HepG2 (cell line): Measurements from ENCODE around the gene TRAF3. TPM values are rescaled to one million over a fixed set of nuclear protein-coding genes. Genes with fewer than 3 reads are reported as not detected.

Experiments used
- ATAC-seq: fragments of 200-7000 bp; cut with Tn5 transposase; 3 replicates; pipeline ENCODE4 v1.9.1; 2020; ENCODE audit warnings: mild to moderate bottlenecking, moderate library complexity
- BruUV-seq: library from RNA; stranded (reverse); fragments of 400-500 nt; replicated peaks from 2 replicates; lab custom pipeline; 2021; lab: Mats Ljungman, UMichigan
- CTCF ChIA-PET: fragments of 300-600 bp; formaldehyde crosslinking; extraction: SDS; loops from one replicate; lab custom pipeline; 2021; ENCODE audit warnings: low total read pairs, inconsistent platforms, low intra/inter-chr PET ratio; lab: Yijun Ruan, JAX
- POLR2A ChIA-PET: fragments of 350-600 bp; sonication (Branson Sonifier 250); formaldehyde crosslinking; loops from one replicate; lab custom pipeline; 2020; ENCODE audit warnings: antibody characterized with exemption, inconsistent platforms; lab: Yijun Ruan, JAX
- DNase-seq: peaks from one replicate; pipeline ENCODE4 v3.0.0-alpha.2; 2015; ENCODE audit warnings: low spot score
- FAIRE-seq: peaks from 3 replicates; lab custom pipeline; 2011; peaks lifted over from hg19 to GRCh38; lab: Jason Lieb, UNC
- H2AFZ ChIP-seq: one replicate; pipeline ENCODE4 v1.6.1; 2011; ENCODE audit warnings: low read length, inconsistent platforms
- H3K27ac ChIP-seq: fragments of 300-600 bp; 3 replicates; pipeline ENCODE4 v1.8.0; 2011; ENCODE audit warnings: mixed run types, mild to moderate bottlenecking, mixed read lengths, low read length, inconsistent platforms; ENCODE audit not compliant: insufficient read depth; ENCODE audit errors: extremely low read length
- H3K27me3 ChIP-seq, 2 experiments: fragments of 200-600 bp in 1 of 2; 2 replicates in 1 of 2; 3 replicates in 1 of 2; pipeline versions ENCODE4 v1.6.0 to v1.8.0; 2011; ENCODE audit warnings: low read length in 2 of 2, mild to moderate bottlenecking in 2 of 2, moderate library complexity in 2 of 2, inconsistent platforms in 1 of 2; ENCODE audit not compliant: insufficient read depth in 2 of 2, control insufficient read depth in 1 of 2
- H3K36me3 ChIP-seq, 2 experiments: fragments of 200-600 bp in 1 of 2; replicated peaks in 1 of 2; 2 replicates in 1 of 2; 3 replicates in 1 of 2; pipeline versions ENCODE4 v1.5.1 to v1.8.0; 2011; ENCODE audit warnings: low read length in 2 of 2, inconsistent platforms in 1 of 2; ENCODE audit not compliant: insufficient read depth in 2 of 2, control insufficient read depth in 1 of 2
- H3K4me1 ChIP-seq: 2 replicates; pipeline ENCODE4 v1.5.1; 2012; ENCODE audit warnings: low read length, inconsistent platforms; ENCODE audit not compliant: insufficient read depth
- H3K4me2 ChIP-seq: 2 replicates; pipeline ENCODE4 v1.6.0; 2011; ENCODE audit warnings: low read depth, low read length, inconsistent platforms
- H3K4me3 ChIP-seq, 3 experiments: fragments of 200-600 bp in 1 of 3; sonication (generic), shearing (Covaris generic) in 1 of 3; replicated peaks in 1 of 3; 2 replicates each; pipeline ENCODE4 v1.5.1; 2011 to 2016; ENCODE audit warnings: low read length in 3 of 3, inconsistent platforms in 2 of 3, low read depth in 2 of 3, mild to moderate bottlenecking in 2 of 3, control low read depth in 1 of 3, mixed read lengths in 1 of 3; ENCODE audit not compliant: insufficient read depth in 1 of 3
- H3K79me2 ChIP-seq: one replicate; pipeline ENCODE4 v1.6.1; 2011; ENCODE audit warnings: low read length, inconsistent platforms; ENCODE audit not compliant: insufficient read depth
- H3K9ac ChIP-seq: 2 replicates; pipeline ENCODE4 v1.6.0; 2011; ENCODE audit warnings: mild to moderate bottlenecking, low read depth, low read length, inconsistent platforms; ENCODE audit not compliant: insufficient read depth
- H3K9me3 ChIP-seq: 2 replicates; pipeline ENCODE4 v1.5.1; 2012; ENCODE audit warnings: mild to moderate bottlenecking, low read length
- H4K20me1 ChIP-seq: 2 replicates; pipeline ENCODE4 v1.6.0; 2011; ENCODE audit warnings: inconsistent platforms, mild to moderate bottlenecking, low read length, moderate library complexity; ENCODE audit not compliant: insufficient read depth
- AGO2 ChIP-seq: fragments of 200-400 bp; formaldehyde crosslinking; optimal IDR thresholded peaks from 2 replicates; pipeline ENCODE3; 2017; ENCODE audit warnings: mild to moderate bottlenecking, low read depth, low read length, moderate library complexity
- BRCA1 ChIP-seq: sonication (generic); formaldehyde crosslinking; IDR thresholded peaks from 2 replicates; pipeline ENCODE4 v1.4.0; 2020; ENCODE audit warnings: missing genetic modification reagents
- RBFOX2 ChIP-seq: fragments of 200-400 bp; formaldehyde crosslinking; IDR thresholded peaks from 2 replicates; pipeline ENCODE4 v1.6.1; 2017; ENCODE audit warnings: low read depth, mild to moderate bottlenecking, low read length
- SALL1 ChIP-seq: sonication (generic); formaldehyde crosslinking; IDR thresholded peaks from 2 replicates; pipeline ENCODE4 v1.8.0; 2022; ENCODE audit warnings: mild to moderate bottlenecking, missing genetic modification reagents
- ZNF432 ChIP-seq: sonication (generic); formaldehyde crosslinking; IDR thresholded peaks from 2 replicates; pipeline ENCODE4 v1.5.0; 2020; ENCODE audit warnings: missing genetic modification reagents, mild to moderate bottlenecking, borderline replicate concordance
- ZNF558 ChIP-seq: sonication (generic); formaldehyde crosslinking; IDR thresholded peaks from 2 replicates; pipeline ENCODE4 v1.9.0; 2022; ENCODE audit warnings: mild to moderate bottlenecking, missing genetic modification reagents, borderline replicate concordance
- ZNF773 ChIP-seq: sonication (generic); formaldehyde crosslinking; IDR thresholded peaks from 2 replicates; pipeline ENCODE4 v1.4.0; 2020; ENCODE audit warnings: missing genetic modification reagents, borderline replicate concordance
- WGBS: methylation state at CpG from one replicate; pipeline ENCODE4 v1.1.6; 2017; ENCODE audit warnings: low lambda C conversion rate; 5-methylcytosine and 5-hydroxymethylcytosine counted together
- in situ Hi-C: cut with HindIII; loops from 2 replicates; pipeline ENCODE4 v1.10.0; 2017; ENCODE audit warnings: low pct_unique_long_range_greater_than_20kb; ENCODE audit not compliant: extremely low pct_ligation_motif_present
- intact Hi-C: fragments of 100-400 bp; cut with micrococcal nuclease; formaldehyde crosslinking; loops from one replicate; pipeline ENCODE4 v1.10.0; 2022; ENCODE audit not compliant: unreplicated experiment
- polyA plus RNA-seq, 8 experiments: library from polyadenylated mRNA; depleted of rRNA in 3 of 8; stranded (reverse) in 7 of 8; unstranded in 1 of 8; fragments of >200 nt; fragmentation: Illumina TruSeq in 4 of 8; extraction: Trizol in 4 of 8; gene quantifications; 2 replicates each; pipeline versions ENCODE4 v1.2.1 to v1.2.3, GENCODE V29; 2011 to 2016; ENCODE audit warnings: low read depth in 4 of 8, missing spikeins in 1 of 8, mixed read lengths in 1 of 8; ENCODE audit not compliant: insufficient read depth in 1 of 8
- total RNA-seq, 5 experiments: library from RNA; depleted of rRNA; stranded (reverse); fragments of >200 nt; fragmentation: Illumina TruSeq; extraction: Trizol; gene quantifications; 2 replicates each; pipeline ENCODE4 v1.2.3, GENCODE V29; 2016; ENCODE audit warnings: low read depth in 1 of 5
- TF ChIP-seq, protein P1 (sequence below): sonication (generic); formaldehyde crosslinking; IDR thresholded peaks from 2 replicates; pipeline ENCODE4 v1.4.0; 2020; ENCODE audit warnings: missing genetic modification reagents

TRAF3 gene
- total and polyA plus RNA-seq, 2 of the 13 experiments (the other 11 are each of a cell fraction or from before 2014, with no cell fraction given), result 6.9 to 12.2 TPM

DNA sequence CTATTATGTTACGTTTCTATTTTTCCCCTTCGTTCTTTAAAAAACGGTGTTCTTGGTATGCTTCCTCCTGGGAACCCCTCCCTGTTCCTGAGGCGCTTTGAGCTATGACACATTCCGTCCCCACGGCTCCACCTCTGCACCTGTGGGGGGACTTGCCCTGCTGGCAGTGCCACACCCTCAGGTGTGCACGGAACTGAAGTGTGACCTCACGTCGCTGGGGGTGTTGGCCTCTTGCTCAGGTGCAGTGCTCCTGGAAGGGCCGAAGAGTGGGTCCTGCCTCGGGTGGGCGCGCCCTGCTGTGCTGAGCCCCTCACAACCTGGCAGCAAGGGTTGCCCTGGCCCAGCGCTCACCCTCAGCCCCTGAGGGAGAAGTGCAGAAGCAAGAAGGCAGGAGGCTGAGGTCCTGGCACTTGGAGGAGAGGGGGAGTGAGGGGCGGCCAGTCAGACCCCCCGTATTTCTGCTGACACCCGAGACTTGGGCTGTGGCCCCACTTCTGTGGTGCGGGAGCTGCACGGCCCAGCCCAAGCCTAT, 150.2 kb downstream of the TRAF3 start:
- Histone ChIP-seq H3K4me1 (peaks cover 15% of the 10 kb centered on the region), H4K20me1 (no peaks in the 10 kb centered on the region), H3K9me3 (no peaks in the 10 kb centered on the region), H3K36me3 (no peaks in the 10 kb centered on the region), H3K27me3 (no peaks in the 10 kb centered on the region), H3K4me3 (no peak overlapping the region), H3K79me2 (no peaks in the 10 kb centered on the region), H3K9ac (no peak overlapping the region), H3K27ac (no peak overlapping the region), H2AFZ (no peak overlapping the region), H3K4me2 (no peak overlapping the region)
- in situ Hi-C loops (no loop called here), intact Hi-C loops (no loop called here)
- no peak for TF ChIP-seq BRCA1 (CRISPR knock-in tag)
- 90% methylated on average over 18 of the region's 19 CpGs for WGBS
- ChIA-PET POLR2A (no interaction called here), CTCF (no interaction called here)
- ATAC-seq, result no peak
- no peak for FAIRE-seq
- no peak for DNase-seq
- BruUV-seq, result no TSS peak

DNA sequence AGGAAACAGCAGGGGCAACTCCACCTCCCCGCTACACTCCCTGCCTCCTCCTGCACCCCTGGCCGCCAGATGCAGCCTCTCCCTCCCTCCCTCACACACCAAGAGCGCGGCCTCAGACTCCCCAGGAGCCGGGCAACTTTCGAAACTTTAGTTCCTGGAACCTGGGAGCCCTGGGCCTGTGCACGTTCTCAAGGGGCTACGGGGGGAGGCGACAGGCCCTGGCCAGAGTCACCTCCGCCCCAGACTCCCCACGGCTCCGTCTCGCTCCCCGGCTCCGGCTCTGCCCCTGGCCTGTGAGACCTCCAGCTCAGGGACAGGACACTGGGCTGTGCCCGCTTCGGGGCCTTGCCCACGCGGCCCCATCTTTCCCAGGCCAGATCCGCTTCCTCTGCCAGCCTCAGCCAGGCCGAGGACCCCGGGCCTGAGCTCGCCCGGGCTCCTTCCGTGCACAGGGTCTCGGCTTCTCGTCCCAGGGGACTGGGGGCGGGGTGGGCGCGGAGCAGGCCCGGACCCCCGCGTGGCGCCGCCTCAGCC, 150.7 kb downstream of the TRAF3 start:
- no peaks in the 10 kb centered on the region for H3K36me3 ChIP-seq
- H3K4me2 ChIP-seq, result no peak overlapping the region
- H3K9ac ChIP-seq, result no peak overlapping the region
- no peaks in the 10 kb centered on the region for H3K27me3 ChIP-seq
- ATAC-seq (no peak), DNase-seq (no peak), FAIRE-seq (no peak)
- H4K20me1 ChIP-seq, result no peaks in the 10 kb centered on the region
- ChIA-PET POLR2A (no interaction called here), CTCF (no interaction called here)
- no peaks in the 10 kb centered on the region for H3K79me2 ChIP-seq
- H3K4me3 ChIP-seq, result no peak overlapping the region
- peaks cover 14% of the 10 kb centered on the region for H3K4me1 ChIP-seq
- BruUV-seq, result no TSS peak
- WGBS, result 95% methylated on average over 21 of the region's 35 CpGs
- no peak overlapping the region for H2AFZ ChIP-seq
- TF ChIP-seq, protein P1, sequence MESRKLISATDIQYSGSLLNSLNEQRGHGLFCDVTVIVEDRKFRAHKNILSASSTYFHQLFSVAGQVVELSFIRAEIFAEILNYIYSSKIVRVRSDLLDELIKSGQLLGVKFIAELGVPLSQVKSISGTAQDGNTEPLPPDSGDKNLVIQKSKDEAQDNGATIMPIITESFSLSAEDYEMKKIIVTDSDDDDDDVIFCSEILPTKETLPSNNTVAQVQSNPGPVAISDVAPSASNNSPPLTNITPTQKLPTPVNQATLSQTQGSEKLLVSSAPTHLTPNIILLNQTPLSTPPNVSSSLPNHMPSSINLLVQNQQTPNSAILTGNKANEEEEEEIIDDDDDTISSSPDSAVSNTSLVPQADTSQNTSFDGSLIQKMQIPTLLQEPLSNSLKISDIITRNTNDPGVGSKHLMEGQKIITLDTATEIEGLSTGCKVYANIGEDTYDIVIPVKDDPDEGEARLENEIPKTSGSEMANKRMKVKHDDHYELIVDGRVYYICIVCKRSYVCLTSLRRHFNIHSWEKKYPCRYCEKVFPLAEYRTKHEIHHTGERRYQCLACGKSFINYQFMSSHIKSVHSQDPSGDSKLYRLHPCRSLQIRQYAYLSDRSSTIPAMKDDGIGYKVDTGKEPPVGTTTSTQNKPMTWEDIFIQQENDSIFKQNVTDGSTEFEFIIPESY (CRISPR knock-in tag), result peak; percentile 36; the same call in 1 of the 2 replicates
- TF ChIP-seq AGO2 (peak; percentile 94), ZNF558 (CRISPR knock-in tag) (no peak), RBFOX2 (peak; percentile 43; the same call in 1 of the 2 replicates), ZNF773 (CRISPR knock-in tag) (no peak), ZNF432 (CRISPR knock-in tag) (no peak), SALL1 (CRISPR knock-in tag) (no peak)
- H3K27ac ChIP-seq, result no peak overlapping the region
- no peaks in the 10 kb centered on the region for H3K9me3 ChIP-seq
- in situ Hi-C loops, result no loop called here
- intact Hi-C loops, result no loop called here
